ENCODE data around the gene LHX6.

LHX6 gene

GRCh38 chr9:122228568-122229484 lies at the start of gene LHX6:
Gene LHX6 (minus strand): TSS chr9:122228957. CDS start chr9:122228740, 217 bp downstream.
- DNase-seq: no peak

DNA sequence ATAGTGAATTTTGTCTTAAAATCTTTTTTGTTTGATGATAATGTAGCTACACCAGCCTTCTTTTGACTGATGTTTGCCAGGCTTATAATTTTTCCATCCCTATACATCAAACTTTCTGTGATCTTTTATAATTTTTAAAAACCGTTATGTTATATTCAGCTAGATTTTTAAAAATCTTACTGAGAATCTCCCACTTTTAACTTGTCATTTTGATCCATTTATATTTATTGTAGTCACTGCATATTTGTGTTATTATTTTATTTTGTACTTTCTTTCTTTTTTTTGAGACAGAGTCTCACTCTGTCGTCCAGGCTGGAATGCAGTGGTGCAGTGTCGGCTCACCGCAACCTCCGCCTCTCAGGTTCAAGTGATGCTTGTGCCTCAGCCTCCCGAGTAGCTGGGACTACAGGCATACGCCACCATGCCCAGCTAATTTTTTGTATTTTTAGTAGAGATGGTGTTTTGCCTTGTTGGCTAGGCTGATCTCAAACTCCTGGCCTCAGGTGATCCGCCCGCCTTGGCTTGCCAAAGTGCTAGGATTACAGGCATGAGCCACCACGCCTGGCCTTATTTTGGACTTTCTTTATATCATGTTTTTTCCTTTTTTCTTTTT lies 48.6 kb upstream of the LHX6 start:
- no peak for DNase-seq

- no peak for DNase-seq
These were observed 47.3 kb upstream of the LHX6 start for GRCh38 chr9:122276096-122276495.

- DNase-seq: no peak
These were observed 45.3 kb upstream of the LHX6 start for GRCh38 chr9:122274055-122274454.

- no peak for DNase-seq
These were observed 39.5 kb upstream of the LHX6 start for GRCh38 chr9:122268041-122268814.

- DNase-seq: peak in 3 of 6 experiments; percentile 18 to 53 (median 25)
These were observed 36.6 kb upstream of the LHX6 start for GRCh38 chr9:122265149-122265915.

GRCh38 chr9:122264360-122265148 lies 35.8 kb upstream of the LHX6 start, which contains the start of the genes MRRF and RBM18:
Gene MRRF (plus strand): TSS chr9:122264882. CDS start chr9:122270892, 6,010 bp downstream.
Gene RBM18 (minus strand): TSS chr9:122264840. CDS start chr9:122261492, 3,348 bp downstream.
- peak; percentile 73 to 87 (median 81) for DNase-seq

- peak in 1 of 6 experiments; percentile 4 for DNase-seq
These were observed 35.1 kb upstream of the LHX6 start for GRCh38 chr9:122263699-122264349.

- no peak for DNase-seq
These were observed 33.3 kb upstream of the LHX6 start for GRCh38 chr9:122262073-122262472.

DNA sequence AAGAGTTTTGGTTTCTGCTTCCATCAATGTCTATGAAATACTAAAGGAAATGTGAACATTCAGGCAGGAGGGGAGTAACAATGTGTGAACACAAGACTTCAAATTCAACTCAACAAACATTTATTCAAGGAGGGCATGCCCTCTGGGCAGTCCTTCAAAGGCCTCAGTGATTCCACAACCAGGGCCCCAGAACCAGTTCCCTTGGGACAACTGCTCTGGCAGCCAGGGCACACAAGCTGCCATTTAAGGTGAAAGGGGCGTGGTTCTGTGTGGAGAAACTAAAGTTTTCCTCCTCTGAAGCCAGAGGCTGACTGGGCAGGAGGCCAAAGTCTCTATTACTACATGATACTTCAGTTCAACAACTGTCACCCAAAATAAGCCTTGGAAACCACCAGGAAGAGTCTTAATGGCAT lies 32.7 kb upstream of the LHX6 start:
- DNase-seq: no peak

- no peak for DNase-seq
These were observed 30.2 kb upstream of the LHX6 start for GRCh38 chr9:122258886-122259415.

DNA sequence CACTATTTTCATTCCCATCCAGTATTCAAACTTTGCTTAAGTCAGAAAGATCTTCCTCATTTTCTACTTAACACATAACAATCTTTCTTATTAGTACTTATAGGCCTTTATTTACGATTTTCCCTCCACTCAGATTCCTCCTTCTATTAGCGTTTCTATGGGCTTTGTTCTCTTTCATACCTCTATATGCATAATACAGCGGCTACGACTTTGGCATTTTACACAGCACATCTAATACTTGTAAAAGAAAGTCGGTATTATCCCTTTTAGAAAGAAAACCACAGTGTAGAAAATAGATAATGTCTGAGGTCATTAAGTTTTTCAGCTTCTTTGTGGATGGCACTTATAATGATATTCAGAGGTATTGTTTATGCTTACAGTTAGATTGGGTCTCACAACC lies 27.4 kb upstream of the LHX6 start:
- DNase-seq: no peak

DNA sequence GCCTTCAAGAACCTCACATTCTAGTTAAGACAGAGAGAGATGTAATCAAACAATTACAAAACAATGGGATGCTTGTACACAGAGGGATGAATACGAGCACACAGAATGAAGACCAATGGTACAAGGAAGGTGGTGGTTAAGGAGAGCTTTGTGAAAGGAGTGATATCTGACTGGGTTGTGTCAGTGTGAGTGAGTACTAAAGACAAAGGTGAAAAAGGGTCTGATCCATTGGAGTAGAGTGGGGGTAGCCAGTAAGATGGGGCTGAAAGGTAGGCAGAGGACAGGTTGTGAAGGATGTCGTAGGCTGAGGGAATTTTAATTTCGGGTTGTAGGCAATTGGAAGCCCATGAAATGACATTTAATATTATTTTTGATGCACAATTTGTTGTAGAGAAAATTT lies 26.0 kb upstream of the LHX6 start:
- no peak for DNase-seq

DNA sequence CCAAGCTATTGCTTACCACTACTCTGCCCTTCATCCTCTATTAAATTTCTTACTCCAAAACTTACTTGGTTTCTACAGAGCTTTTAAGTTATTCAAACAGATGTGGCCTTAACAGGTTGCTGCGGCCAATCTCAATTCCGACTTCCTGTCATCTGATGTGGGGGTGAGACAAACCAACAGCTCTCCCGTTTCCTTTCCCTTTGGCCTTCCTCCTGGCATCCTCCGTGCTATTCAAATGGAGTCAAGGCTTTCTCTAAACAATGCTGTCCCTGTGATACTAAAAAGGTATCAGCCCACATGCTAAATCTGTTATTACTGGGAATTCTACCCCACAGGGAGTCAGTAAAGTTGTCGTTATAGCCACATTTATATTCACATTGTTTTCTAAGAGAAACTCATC lies 24.0 kb upstream of the LHX6 start:
- no peak for DNase-seq

DNA sequence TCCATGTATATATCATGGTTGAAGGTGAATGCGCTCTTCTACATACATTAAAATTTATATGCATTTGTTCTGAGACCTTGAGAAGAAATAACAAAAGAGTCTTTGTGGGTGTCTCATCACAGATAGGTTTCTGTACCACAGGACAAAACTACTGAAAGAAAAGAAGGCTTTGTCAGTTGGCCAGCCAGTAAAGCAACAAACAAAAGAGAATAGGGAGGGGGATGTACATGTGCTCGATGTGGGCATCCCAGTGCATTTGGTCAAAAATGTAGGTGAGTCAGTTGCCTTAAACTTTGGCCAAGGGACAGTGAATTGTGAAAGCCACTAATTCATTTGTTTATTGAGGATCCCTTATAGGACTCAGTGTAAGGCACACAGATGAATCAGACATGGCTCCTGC lies 22.6 kb upstream of the LHX6 start:
- DNase-seq: no peak

GRCh38 chr9:122248448-122248865 lies 19.7 kb upstream of the LHX6 start:
- DNase-seq: no peak

- DNase-seq: no peak
These were observed 17.9 kb upstream of the LHX6 start for GRCh38 chr9:122246666-122247065.

- DNase-seq: no peak
These were observed 15.6 kb upstream of the LHX6 start for GRCh38 chr9:122244349-122244748.

GRCh38 chr9:122239722-122240121 lies 11.0 kb upstream of the LHX6 start:
- no peak for DNase-seq

GRCh38 chr9:122236681-122237080 lies 7.9 kb upstream of the LHX6 start:
- DNase-seq: no peak
